PC-3 (cell line): ENCODE data around the gene PGF.

ENCODE experiments used
- EZH2phosphoT487 ChIP-seq: fragments of 300-600 bp; sonication (generic); IDR thresholded peaks from 2 replicates; pipeline ENCODE4 v1.6.1; 2018; ENCODE audit warnings: mild to moderate bottlenecking, antibody characterized with exemption, low read length, borderline replicate concordance
- TF ChIP-seq, protein P1 (sequence below): fragments of 300-600 bp; sonication (generic); conservative IDR thresholded peaks from 2 replicates; pipeline ENCODE4 v1.5.1; 2017; ENCODE audit warnings: antibody characterized with exemption, low read depth, mild to moderate bottlenecking, low read length

DNA sequence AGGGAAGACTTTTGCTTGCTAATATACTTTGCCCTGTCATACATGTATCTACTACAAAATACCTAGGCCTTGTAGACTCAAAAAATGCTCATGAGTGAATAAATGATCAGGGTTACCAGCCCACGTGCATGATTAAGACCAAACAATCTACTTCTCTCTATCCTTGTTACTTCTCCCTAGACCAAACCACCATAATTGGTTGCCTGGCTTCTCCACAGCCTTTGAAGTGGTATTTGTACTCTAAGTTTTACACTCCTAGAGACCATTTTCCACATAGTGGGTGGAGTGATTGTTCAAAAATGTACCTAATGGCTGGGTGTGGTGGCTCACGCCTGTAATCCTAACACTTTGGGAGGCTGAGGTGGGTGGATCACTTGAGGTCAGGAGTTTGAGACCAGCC, 18.2 kb downstream of the PGF start:
- TF ChIP-seq, protein P1, sequence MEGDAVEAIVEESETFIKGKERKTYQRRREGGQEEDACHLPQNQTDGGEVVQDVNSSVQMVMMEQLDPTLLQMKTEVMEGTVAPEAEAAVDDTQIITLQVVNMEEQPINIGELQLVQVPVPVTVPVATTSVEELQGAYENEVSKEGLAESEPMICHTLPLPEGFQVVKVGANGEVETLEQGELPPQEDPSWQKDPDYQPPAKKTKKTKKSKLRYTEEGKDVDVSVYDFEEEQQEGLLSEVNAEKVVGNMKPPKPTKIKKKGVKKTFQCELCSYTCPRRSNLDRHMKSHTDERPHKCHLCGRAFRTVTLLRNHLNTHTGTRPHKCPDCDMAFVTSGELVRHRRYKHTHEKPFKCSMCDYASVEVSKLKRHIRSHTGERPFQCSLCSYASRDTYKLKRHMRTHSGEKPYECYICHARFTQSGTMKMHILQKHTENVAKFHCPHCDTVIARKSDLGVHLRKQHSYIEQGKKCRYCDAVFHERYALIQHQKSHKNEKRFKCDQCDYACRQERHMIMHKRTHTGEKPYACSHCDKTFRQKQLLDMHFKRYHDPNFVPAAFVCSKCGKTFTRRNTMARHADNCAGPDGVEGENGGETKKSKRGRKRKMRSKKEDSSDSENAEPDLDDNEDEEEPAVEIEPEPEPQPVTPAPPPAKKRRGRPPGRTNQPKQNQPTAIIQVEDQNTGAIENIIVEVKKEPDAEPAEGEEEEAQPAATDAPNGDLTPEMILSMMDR = no peak
- TF ChIP-seq EZH2phosphoT487 = no peak
